HG02870 (cell line): ENCODE measurements around the gene SUSD4.

Source experiments
- ATAC-seq: cut with Tn5 transposase; IDR thresholded peaks from one replicate; pipeline ENCODE4 v1.9.1; 2021; ENCODE audit warnings: mild to moderate bottlenecking, moderate library complexity; ENCODE audit not compliant: unreplicated experiment

SUSD4 gene

DNA sequence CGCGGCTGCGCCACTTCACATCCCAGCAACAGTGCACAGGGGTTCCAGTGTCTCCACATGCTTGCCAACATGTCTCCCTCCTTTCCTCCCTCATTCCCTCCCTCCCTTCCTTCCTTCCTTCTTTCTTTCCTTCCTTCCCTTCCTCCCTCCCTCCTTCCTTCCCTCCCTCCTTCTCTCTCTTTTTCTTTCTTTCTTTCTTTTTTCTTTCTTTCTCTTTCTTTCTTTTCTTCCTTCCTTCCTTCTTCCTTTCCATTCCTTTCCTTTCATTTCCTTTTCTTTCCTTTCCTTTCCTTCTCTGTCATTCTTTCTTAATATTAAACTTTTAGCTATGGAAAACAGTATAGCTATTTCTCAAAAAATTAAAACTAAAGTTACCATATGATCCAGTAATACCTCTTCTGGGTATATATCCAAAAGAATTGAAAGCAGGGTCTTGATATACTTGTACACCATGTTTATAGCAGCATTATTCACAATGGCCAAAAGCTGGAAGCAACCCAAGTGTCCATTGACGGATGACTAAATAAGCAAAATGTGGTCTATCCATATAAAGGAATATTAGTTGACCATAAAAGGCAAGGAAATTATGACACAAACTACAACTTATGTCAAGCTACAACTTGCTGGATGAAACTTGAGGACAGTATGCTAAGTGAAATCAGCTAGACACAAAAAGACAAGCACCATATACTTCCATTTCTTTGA lies 165.9 kb downstream of the SUSD4 start:
- no peak for ATAC-seq

DNA sequence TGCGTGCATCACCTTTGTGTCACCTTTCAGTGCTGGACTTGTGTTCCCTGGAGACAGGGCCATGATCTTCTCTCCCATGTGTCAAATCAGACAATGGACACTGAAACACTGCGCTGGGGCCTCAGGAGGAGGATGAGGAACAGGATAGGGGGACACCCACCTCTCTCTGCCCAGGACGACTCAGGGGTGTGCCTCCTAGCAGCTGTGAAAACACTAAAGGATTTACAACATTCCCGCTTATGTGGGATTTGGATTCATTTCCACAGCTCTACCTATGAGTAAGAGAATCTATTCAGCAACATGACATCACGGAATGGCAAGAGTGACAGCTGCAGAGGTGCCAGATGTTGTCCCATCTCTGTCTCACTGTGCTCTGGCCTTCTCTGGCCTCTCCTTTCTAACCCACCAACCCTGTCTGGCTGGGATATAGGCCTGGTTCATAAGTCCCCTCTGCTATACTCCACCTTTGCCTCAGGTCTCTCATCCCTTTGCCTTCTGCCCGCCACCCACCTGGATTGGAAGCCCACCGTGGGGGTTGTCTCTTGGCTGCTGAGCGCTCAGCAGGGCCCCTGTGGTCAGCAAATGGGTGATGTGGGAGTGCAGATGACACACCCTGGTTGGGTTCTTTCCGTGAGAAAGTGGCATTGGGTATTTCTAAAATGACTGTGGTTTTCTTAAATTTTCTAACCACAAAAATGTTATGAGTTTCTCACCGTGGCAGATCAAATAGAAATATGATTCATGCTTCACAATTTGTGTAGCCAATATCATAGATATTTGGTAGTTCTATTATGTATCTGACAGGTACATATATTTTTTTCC lies 173.9 kb downstream of the SUSD4 start:
- ATAC-seq = no peak

- ATAC-seq = no peak
Measured at GRCh38 chr1:223189525-223189902, 174.5 kb downstream of the SUSD4 start.

DNA sequence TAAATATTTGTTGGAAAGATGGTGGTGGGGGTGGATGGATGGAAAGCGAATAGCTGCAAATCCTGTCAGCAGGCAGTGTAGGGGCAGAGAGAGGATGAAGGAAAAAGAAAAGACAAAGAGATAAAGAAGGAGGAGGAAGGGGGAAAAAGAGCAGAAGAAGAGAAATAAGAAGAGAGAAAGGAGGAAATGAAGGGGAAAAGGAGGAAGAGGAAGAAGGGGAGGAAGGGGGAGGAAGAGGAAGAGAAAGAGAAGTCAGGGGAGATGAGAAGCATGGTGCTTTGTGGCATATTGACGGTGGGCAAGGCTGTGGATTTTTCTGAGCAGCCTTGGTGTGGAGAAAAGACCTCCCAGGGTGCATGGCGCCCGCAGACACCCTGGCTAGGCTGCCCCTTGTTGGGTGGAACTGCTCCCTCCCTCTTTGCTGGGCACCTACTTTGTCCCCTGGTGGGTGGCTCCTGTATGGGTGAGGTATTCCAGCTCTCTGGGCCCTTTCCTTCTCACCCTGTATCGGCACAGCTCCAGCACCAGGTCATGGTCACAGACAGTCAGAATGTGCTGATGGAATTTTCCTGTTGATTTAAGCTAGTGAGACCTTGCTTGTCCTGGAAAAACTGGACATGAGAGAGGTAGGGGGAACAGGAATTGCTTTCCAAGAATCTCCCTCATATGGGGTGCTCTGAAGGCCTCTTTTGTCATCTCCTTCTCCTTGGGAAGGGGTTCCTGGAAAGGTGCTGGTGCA lies 175.2 kb downstream of the SUSD4 start:
- ATAC-seq = no peak

- ATAC-seq = no peak
Measured at GRCh38 chr1:223186800-223187199, 177.2 kb downstream of the SUSD4 start.

- no peak for ATAC-seq
Measured at GRCh38 chr1:223183268-223183862, 180.6 kb downstream of the SUSD4 start.

GRCh38 chr1:223180731-223181321 lies 183.2 kb downstream of the SUSD4 start:
- ATAC-seq = no peak

- ATAC-seq = no peak
Measured at GRCh38 chr1:223179786-223180185, 184.2 kb downstream of the SUSD4 start.

DNA sequence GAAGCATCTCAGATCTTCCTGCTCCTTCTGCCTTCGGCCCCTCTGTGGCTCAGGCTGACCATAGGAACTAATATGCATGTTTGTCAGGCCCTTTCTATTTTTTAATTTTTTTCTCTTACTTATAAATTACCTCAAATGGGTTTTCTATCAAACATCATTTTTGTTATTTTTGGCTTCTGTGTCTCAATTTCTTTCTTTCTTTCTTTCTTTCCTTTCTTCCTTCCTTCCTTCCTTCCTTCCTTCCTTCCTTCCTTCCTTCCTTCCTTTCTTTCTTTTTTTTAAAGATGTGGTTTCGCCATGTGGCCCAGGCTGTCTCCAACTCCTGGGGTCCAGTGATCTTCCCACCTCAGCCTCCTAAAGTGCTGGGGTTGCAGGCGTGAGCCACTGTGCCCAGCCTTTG lies 184.7 kb downstream of the SUSD4 start:
- ATAC-seq = no peak

GRCh38 chr1:223177681-223178080 lies 186.3 kb downstream of the SUSD4 start:
- ATAC-seq = no peak

- ATAC-seq = no peak
Measured at GRCh38 chr1:223176437-223176836, 187.5 kb downstream of the SUSD4 start.

DNA sequence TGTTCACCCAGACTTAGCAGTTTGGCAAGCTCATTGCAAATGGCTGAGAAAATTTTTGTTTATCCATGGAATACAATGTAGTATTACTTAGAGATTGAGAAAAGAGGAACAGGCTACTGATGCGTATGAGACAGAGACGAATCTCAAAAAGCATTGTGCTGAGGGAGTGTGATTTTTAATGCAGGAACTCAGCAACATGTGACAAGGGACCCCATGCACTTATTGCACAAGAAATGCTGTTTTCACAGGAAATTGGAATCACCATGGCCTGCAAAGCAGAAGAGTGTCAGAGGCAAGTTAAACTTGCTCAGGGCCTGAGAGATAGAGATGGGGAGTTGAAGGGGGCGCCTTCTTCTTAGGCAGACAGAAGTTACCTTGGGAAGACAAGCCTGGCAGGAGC lies 188.3 kb downstream of the SUSD4 start:
- no peak for ATAC-seq

DNA sequence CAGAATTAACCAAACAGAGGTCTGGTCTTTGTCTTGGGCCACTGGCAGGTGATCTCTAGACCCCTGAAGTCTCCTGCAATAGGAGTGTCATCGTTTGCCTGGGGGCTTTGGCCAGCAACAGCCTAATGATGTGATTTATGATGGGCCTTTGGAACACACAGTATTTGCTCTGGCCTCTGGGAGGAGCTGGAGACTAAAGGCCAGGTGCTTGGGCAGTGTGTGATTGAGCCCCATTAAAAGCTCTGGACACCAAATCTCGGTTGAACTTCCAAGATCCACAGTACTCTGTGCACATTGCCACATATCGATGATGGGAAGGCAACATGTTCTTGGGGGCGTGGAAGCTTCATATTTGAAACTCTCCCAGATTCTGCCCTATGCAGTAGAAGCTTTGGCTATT lies 188.9 kb downstream of the SUSD4 start:
- no peak for ATAC-seq
